H1 (cell line): Measurements from ENCODE around the gene SLC38A10. TPM values are rescaled to one million over a fixed set of nuclear protein-coding genes. Genes with fewer than 3 reads are reported as not detected.

Experiments
- BCL11A ChIP-seq, 2 experiments: IDR thresholded peaks; one replicate each; pipeline ENCODE4 v1.6.1; 2011; ENCODE audit warnings: low read depth in 2 of 2, low read length in 2 of 2, mild to moderate bottlenecking in 2 of 2
- polyA plus RNA-seq, 7 experiments: library from polyadenylated mRNA; depleted of rRNA in 3 of 7; stranded (reverse) in 5 of 7; unstranded in 2 of 7; fragments of >200 nt in 5 of 7; fragments of 200-250 nt in 2 of 7; gene quantifications; 1 replicate in 5 of 7; 2 replicates in 1 of 7; 4 replicates in 1 of 7; pipeline versions ENCODE4 v1.2.1 to v1.2.3, GENCODE V29; 2011 to 2013; ENCODE audit warnings: missing spikeins in 2 of 7, mixed read lengths in 2 of 7
- total RNA-seq: library from RNA; stranded (reverse); fragmentation: NEBNext Ultra II Directional; extraction: Animal tissue kit (Norgen Biotek cat#: 25700); gene quantifications from 2 replicates; pipeline ENCODE4 v1.2.1, GENCODE V29; 2021

SLC38A10 gene
- total and polyA plus RNA-seq, 2 of the 8 experiments (the other 6 are each of a cell fraction or from before 2014, with no cell fraction given): 26.4 to 41.0 TPM

DNA sequence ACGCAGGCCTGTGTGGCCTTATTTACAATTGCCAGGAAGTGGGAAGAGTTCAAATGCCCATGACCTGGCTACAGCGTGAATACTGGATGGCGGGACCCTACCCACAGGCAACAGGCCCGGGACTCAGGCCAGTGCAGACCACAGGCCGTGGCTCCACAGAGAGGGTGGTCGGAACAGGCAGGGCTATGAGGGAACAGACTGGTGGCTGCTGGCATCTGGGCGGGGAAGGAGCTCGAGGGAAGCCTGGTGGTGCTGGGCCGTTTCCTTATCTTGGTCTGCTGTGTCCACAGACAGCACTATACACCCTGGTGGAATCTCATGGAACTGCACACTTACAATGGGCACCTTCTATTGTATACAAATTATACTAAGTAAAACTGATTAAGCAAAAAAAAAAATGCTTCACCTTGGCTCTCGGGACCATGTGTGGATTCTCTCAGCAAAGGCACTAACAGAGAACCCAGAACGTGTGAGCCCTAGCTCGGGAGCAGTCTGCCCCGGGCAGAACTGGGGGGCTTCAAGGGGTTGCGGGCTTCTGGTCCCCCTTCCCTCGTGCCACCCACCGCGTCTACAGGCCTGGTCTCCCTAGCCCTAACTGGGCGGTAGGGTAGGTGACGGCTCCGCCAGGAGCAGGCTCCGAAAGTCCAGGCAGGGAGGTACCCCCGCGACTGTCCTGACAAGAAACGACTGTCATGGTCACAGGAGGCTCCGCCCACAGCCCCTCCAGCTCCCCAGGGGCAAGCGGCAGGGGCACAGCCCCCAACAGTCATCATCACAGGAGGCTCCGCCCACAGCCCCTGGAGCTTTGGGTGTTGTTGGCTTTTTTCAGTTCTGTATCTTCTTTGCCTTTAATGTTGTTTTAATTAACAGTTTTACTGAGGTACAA is 94.2 kb downstream of the SLC38A10 start (continued):
- TF ChIP-seq BCL11A (IDR thresholded peaks at IDR 0.05; ENCODE audit: low read depth in 2 of 2, low read length in 2 of 2): no peak
